Stimulated activated CD4-positive, alpha-beta T cell treated with anti-CD3 and anti-CD28 coated beads, Interleukin-2, amount 100 ng/mL, for 24 hours (primary cell): ENCODE measurements around the gene CFAP299.
"Not testable (repeated sequence)": the region's sequence is repeated elsewhere in the genome, so short reads cannot be mapped to it uniquely, and the experiment has no call there.

Source experiments
- DNase-seq, 2 donors: peaks; one replicate each; pipeline ENCODE4 v3.0.0-alpha.2; 2020

The CFAP299 gene

GRCh38 chr4:80333121-80333520 is 2.4 kb upstream of the CFAP299 start:
- DNase-seq, result no peak

GRCh38 chr4:80334568-80334967 is 962 bp upstream of the CFAP299 start:
- DNase-seq, result no peak

- no peak for DNase-seq
These were observed 340 bp upstream of the CFAP299 start for GRCh38 chr4:80335226-80335553.

GRCh38 chr4:80336582-80336981 is 1.1 kb downstream of the CFAP299 start:
- DNase-seq, result no peak

- DNase-seq, result no peak
These were observed 4.5 kb downstream of the CFAP299 start for GRCh38 chr4:80340036-80340435.

- DNase-seq, result not testable (repeated sequence)
These were observed 7.2 kb downstream of the CFAP299 start for GRCh38 chr4:80342684-80343083.

GRCh38 chr4:80343887-80344286 is 8.4 kb downstream of the CFAP299 start:
- DNase-seq, result no peak

GRCh38 chr4:80360084-80360483 is 24.6 kb downstream of the CFAP299 start:
- no peak for DNase-seq

GRCh38 chr4:80360900-80361299 is 25.4 kb downstream of the CFAP299 start:
- DNase-seq, result no peak

- DNase-seq, result no peak
These were observed 25.9 kb downstream of the CFAP299 start for GRCh38 chr4:80361329-80361900.

- peak; percentile 41 to 49 for DNase-seq
These were observed 27.1 kb downstream of the CFAP299 start for GRCh38 chr4:80362578-80363181.

GRCh38 chr4:80365928-80366327 is 30.4 kb downstream of the CFAP299 start:
- DNase-seq, result peak; percentile 56 to 57

- no peak for DNase-seq
These were observed 32.2 kb downstream of the CFAP299 start for GRCh38 chr4:80367737-80368136.

- DNase-seq, result no peak
These were observed 35.1 kb downstream of the CFAP299 start for GRCh38 chr4:80370635-80371034.

- no peak for DNase-seq
These were observed 35.5 kb downstream of the CFAP299 start for GRCh38 chr4:80371046-80371445.

GRCh38 chr4:80374180-80374579 is 38.6 kb downstream of the CFAP299 start:
- no peak for DNase-seq

GRCh38 chr4:80382090-80382832 is 46.7 kb downstream of the CFAP299 start:
- DNase-seq, result no peak

GRCh38 chr4:80385397-80386280 is 50.1 kb downstream of the CFAP299 start:
- no peak for DNase-seq

GRCh38 chr4:80386281-80386886 is 50.9 kb downstream of the CFAP299 start:
- no peak for DNase-seq

- DNase-seq, result no peak
These were observed 52.1 kb downstream of the CFAP299 start for GRCh38 chr4:80387390-80388283.

- DNase-seq, result no peak
These were observed 52.7 kb downstream of the CFAP299 start for GRCh38 chr4:80388284-80388607.

- no peak for DNase-seq
These were observed 54.6 kb downstream of the CFAP299 start for GRCh38 chr4:80390178-80390577.
